GM12878 (cell line): ENCODE data around the gene FAM200A. TPM values are rescaled to one million over a fixed set of nuclear protein-coding genes. Genes with fewer than 3 reads are reported as not detected.

Source experiments
- CBX5 ChIP-seq: sonication (generic); IDR thresholded peaks from 2 replicates; pipeline ENCODE4 v1.6.1; 2016; ENCODE audit warnings: low read depth, moderate library complexity, mild to moderate bottlenecking, inconsistent platforms
- CREB1 ChIP-seq: IDR thresholded peaks from 2 replicates; pipeline ENCODE4 v1.6.1; 2012; ENCODE audit warnings: low read depth, mild to moderate bottlenecking, inconsistent platforms
- DPF2 ChIP-seq: fragments of 450-650 bp; IDR thresholded peaks from 2 replicates; pipeline ENCODE4 v1.6.1; 2017; ENCODE audit warnings: mild to moderate bottlenecking
- EP300 ChIP-seq, 2 experiments: fragments of 150-350 bp in 1 of 2; IDR thresholded peaks; 2 replicates each; pipeline ENCODE4 v1.6.1; 2011 to 2012; ENCODE audit warnings: low read depth in 2 of 2, low read length in 2 of 2, borderline replicate concordance in 1 of 2, improper control_type of control experiment in 1 of 2, inconsistent platforms in 1 of 2; ENCODE audit not compliant: control insufficient read depth in 1 of 2
- JUNB ChIP-seq: IDR thresholded peaks from 2 replicates; pipeline ENCODE4 v1.6.1; 2016; ENCODE audit warnings: antibody characterized with exemption, mild to moderate bottlenecking
- MXI1 ChIP-seq: fragments of 150-350 bp; IDR thresholded peaks from 2 replicates; pipeline ENCODE4 v1.6.1; 2011; ENCODE audit warnings: low read depth, mild to moderate bottlenecking, inconsistent platforms, low read length, improper control_type of control experiment
- NFYA ChIP-seq: IDR thresholded peaks from 2 replicates; pipeline ENCODE4 v1.6.1; 2011; ENCODE audit warnings: low read depth, mild to moderate bottlenecking, low read length, improper control_type of control experiment, borderline replicate concordance
- NR2C1 ChIP-seq: fragments of 450-650 bp; IDR thresholded peaks from 2 replicates; pipeline ENCODE4 v1.6.1; 2017; ENCODE audit warnings: antibody characterized with exemption, mild to moderate bottlenecking, moderate library complexity
- NR2C2 ChIP-seq: IDR thresholded peaks from 2 replicates; pipeline ENCODE4 v1.6.1; 2011; ENCODE audit warnings: borderline replicate concordance, low read depth; ENCODE audit not compliant: control insufficient read depth, insufficient read length
- PAX8 ChIP-seq: fragments of 450-650 bp; IDR thresholded peaks from 2 replicates; pipeline ENCODE4 v1.6.1; 2017; ENCODE audit warnings: mild to moderate bottlenecking, moderate library complexity
- RELA ChIP-seq: fragments of 450-650 bp; IDR thresholded peaks from 2 replicates; pipeline ENCODE4 v1.8.0; 2014; ENCODE audit warnings: borderline replicate concordance; ENCODE audit not compliant: partially characterized antibody
- SREBF2 ChIP-seq: IDR thresholded peaks from 2 replicates; pipeline ENCODE4 v1.6.1; 2012; ENCODE audit warnings: mild to moderate bottlenecking, low read length
- YY1 ChIP-seq: IDR thresholded peaks from 2 replicates; pipeline ENCODE4 v1.6.1; 2011; ENCODE audit warnings: low read depth, mild to moderate bottlenecking, low read length
- ZSCAN29 ChIP-seq: fragments of 450-650 bp; IDR thresholded peaks from 2 replicates; pipeline ENCODE4 v1.6.1; 2017; ENCODE audit warnings: mild to moderate bottlenecking, moderate library complexity
- polyA plus RNA-seq, 11 experiments: library from polyadenylated mRNA; depleted of rRNA in 4 of 11; unstranded in 6 of 11; stranded (reverse) in 5 of 11; fragments of >200 nt; fragmentation: Nextera tagmentation in 4 of 11; fragmentation: Illumina TruSeq in 1 of 11; extraction: Ambion mirVana in 4 of 11; extraction: Trizol in 1 of 11; gene quantifications; 1 replicate in 1 of 11; 2 replicates in 10 of 11; pipeline versions ENCODE4 v1.2.1 to v1.2.3, GENCODE V29; 2011 to 2016; ENCODE audit warnings: inconsistent platforms in 2 of 11, missing spikeins in 2 of 11, low read depth in 1 of 11
- total RNA-seq, 4 experiments: library from RNA; depleted of rRNA in 3 of 4; stranded (reverse); fragments of >200 nt in 3 of 4; fragmentation: Illumina TruSeq in 1 of 4; extraction: Trizol in 1 of 4; gene quantifications; 2 replicates each; pipeline versions ENCODE4 v1.2.1 to v1.2.3, GENCODE V29; 2013 to 2021
- TF ChIP-seq, protein P1 (sequence below): fragments of 450-650 bp; IDR thresholded peaks from 2 replicates; pipeline ENCODE4 v1.6.1; 2018; ENCODE audit warnings: borderline replicate concordance, mild to moderate bottlenecking; ENCODE audit not compliant: partially characterized antibody
- TF ChIP-seq, protein P2 (sequence below): IDR thresholded peaks from 2 replicates; pipeline ENCODE4 v1.6.1; 2011; ENCODE audit warnings: borderline replicate concordance, low read depth, mild to moderate bottlenecking, moderate library complexity, mixed read lengths, low read length; ENCODE audit not compliant: insufficient read depth; ENCODE audit errors: extremely low read length
- TF ChIP-seq, protein P3 (sequence below): fragments of 150-350 bp; IDR thresholded peaks from 2 replicates; pipeline ENCODE4 v1.6.1; 2014; ENCODE audit warnings: mild to moderate bottlenecking, low read depth, low read length
- TF ChIP-seq, protein P4 (sequence below): fragments of 450-650 bp; IDR thresholded peaks from 2 replicates; pipeline ENCODE4 v1.6.1; 2017; ENCODE audit warnings: borderline replicate concordance
- TF ChIP-seq, protein P5 (sequence below): IDR thresholded peaks from 2 replicates; pipeline ENCODE4 v1.6.1; 2012; ENCODE audit warnings: low read depth, low read length, improper control_type of control experiment
- TF ChIP-seq, protein P6 (sequence below): fragments of 450-650 bp; IDR thresholded peaks from 2 replicates; pipeline ENCODE4 v1.6.1; 2017; ENCODE audit warnings: mild to moderate bottlenecking, low read depth, inconsistent platforms; ENCODE audit not compliant: poor library complexity, severe bottlenecking

The FAM200A gene
- total and polyA plus RNA-seq, 10 of the 15 experiments (the other 5 are each of a cell fraction or from before 2014, with no cell fraction given) = 2.7 to 9.0 (median 6.5) TPM

DNA sequence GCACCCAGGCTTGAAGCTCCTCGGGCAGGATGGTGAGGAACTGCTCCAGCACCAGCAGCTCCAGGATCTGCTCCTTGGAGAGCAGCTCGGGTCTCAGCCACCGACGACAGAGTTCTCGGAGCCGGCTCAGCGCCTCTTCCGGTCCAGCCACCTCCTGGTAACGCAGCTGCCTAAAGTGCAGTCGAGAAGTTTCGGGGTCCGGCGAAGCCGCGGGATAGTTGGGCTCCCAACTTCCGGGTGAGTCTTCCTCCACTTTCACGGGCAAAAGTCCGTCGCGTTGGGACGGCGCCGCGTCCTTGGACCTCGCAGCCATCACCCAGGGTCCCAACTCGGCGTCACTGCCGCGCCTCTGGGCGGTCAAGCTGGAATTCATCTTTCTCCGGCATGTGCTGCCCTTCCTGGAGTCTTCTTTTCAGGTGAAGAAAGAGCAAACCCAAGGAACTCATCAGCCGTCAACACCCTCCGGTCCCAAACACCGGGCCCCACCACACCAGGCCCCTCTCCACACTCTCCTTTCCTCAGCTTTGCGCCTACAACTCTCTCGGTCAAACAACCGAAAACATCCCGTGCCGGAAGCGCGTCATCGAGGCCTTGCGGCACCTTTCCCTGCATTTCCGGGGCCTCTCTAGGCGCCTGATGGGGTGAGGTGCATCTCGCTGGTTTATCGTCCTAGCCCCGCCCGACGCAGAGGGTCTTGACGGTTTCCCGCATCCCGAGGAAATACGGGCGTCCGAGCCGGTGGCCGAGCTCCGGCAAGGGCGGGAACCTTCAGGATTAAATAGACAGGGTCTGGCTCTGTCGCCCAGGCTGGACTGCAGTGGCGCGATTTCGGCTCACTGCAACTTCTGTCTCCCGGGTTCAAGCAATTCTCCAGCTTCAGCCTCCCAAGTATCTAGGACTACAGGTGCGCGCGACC, 51.9 kb downstream of the FAM200A start, which contains the start of gene ZNF394 (continued):
- TF ChIP-seq EP300 (IDR thresholded peaks at IDR 0.05; ENCODE audit: borderline replicate concordance in 1 of 2, control insufficient read depth in 1 of 2, low read depth in 2 of 2, low read length in 2 of 2) (peak in 1 of 2 experiments; percentile 51; a peak in 1 of 4 replicates), PAX8 (no peak), SREBF2 (no peak), RELA (no peak), DPF2 (0 out of 2 replicates have a peak, but pooled peaks have one; percentile 20), CBX5 (0 out of 2 replicates have a peak, but pooled peaks have one; percentile 79), JUNB (no peak), CREB1 (peak; percentile 97), NR2C1 (peak; percentile 77), NR2C2 (no peak), NFYA (no peak), MXI1 (no peak; the same call in 1 of the 2 replicates), YY1 (peak; percentile 5; the same call in 1 of the 2 replicates), ZSCAN29 (no peak)
- TF ChIP-seq, protein P1, sequence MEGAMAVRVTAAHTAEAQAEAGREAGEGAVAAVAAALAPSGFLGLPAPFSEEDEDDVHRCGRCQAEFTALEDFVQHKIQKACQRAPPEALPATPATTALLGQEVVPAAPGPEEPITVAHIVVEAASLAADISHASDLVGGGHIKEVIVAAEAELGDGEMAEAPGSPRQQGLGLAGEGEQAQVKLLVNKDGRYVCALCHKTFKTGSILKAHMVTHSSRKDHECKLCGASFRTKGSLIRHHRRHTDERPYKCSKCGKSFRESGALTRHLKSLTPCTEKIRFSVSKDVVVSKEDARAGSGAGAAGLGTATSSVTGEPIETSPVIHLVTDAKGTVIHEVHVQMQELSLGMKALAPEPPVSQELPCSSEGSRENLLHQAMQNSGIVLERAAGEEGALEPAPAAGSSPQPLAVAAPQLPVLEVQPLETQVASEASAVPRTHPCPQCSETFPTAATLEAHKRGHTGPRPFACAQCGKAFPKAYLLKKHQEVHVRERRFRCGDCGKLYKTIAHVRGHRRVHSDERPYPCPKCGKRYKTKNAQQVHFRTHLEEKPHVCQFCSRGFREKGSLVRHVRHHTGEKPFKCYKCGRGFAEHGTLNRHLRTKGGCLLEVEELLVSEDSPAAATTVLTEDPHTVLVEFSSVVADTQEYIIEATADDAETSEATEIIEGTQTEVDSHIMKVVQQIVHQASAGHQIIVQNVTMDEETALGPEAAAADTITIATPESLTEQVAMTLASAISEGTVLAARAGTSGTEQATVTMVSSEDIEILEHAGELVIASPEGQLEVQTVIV = no peak
- TF ChIP-seq, protein P2, sequence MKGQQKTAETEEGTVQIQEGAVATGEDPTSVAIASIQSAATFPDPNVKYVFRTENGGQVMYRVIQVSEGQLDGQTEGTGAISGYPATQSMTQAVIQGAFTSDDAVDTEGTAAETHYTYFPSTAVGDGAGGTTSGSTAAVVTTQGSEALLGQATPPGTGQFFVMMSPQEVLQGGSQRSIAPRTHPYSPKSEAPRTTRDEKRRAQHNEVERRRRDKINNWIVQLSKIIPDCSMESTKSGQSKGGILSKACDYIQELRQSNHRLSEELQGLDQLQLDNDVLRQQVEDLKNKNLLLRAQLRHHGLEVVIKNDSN = no peak
- TF ChIP-seq, protein P3, sequence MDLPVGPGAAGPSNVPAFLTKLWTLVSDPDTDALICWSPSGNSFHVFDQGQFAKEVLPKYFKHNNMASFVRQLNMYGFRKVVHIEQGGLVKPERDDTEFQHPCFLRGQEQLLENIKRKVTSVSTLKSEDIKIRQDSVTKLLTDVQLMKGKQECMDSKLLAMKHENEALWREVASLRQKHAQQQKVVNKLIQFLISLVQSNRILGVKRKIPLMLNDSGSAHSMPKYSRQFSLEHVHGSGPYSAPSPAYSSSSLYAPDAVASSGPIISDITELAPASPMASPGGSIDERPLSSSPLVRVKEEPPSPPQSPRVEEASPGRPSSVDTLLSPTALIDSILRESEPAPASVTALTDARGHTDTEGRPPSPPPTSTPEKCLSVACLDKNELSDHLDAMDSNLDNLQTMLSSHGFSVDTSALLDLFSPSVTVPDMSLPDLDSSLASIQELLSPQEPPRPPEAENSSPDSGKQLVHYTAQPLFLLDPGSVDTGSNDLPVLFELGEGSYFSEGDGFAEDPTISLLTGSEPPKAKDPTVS = no peak
- TF ChIP-seq, protein P4, sequence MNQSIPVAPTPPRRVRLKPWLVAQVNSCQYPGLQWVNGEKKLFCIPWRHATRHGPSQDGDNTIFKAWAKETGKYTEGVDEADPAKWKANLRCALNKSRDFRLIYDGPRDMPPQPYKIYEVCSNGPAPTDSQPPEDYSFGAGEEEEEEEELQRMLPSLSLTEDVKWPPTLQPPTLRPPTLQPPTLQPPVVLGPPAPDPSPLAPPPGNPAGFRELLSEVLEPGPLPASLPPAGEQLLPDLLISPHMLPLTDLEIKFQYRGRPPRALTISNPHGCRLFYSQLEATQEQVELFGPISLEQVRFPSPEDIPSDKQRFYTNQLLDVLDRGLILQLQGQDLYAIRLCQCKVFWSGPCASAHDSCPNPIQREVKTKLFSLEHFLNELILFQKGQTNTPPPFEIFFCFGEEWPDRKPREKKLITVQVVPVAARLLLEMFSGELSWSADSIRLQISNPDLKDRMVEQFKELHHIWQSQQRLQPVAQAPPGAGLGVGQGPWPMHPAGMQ = no peak
- TF ChIP-seq, protein P5, sequence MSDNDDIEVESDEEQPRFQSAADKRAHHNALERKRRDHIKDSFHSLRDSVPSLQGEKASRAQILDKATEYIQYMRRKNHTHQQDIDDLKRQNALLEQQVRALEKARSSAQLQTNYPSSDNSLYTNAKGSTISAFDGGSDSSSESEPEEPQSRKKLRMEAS = peak; percentile 39; the same call in 1 of the 2 replicates
- TF ChIP-seq, protein P6, sequence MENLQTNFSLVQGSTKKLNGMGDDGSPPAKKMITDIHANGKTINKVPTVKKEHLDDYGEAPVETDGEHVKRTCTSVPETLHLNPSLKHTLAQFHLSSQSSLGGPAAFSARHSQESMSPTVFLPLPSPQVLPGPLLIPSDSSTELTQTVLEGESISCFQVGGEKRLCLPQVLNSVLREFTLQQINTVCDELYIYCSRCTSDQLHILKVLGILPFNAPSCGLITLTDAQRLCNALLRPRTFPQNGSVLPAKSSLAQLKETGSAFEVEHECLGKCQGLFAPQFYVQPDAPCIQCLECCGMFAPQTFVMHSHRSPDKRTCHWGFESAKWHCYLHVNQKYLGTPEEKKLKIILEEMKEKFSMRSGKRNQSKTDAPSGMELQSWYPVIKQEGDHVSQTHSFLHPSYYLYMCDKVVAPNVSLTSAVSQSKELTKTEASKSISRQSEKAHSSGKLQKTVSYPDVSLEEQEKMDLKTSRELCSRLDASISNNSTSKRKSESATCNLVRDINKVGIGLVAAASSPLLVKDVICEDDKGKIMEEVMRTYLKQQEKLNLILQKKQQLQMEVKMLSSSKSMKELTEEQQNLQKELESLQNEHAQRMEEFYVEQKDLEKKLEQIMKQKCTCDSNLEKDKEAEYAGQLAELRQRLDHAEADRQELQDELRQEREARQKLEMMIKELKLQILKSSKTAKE = no peak
